ENCODE measurements around the gene IPCEF1. TPM values are rescaled to one million over a fixed set of nuclear protein-coding genes. Genes with fewer than 3 reads are reported as not detected.

IPCEF1 gene
- total and polyA plus RNA-seq, 2 donors (not counting 1 experiment from before 2014, with no cell fraction given), result 0.03 to 0.33 TPM

GRCh38 chr6:154382740-154383139 lies 26.1 kb upstream of the IPCEF1 start:
- DNase-seq (ENCODE audit: low read depth in 2 of 2), result peak in 1 of 2 donors; percentile 81
- Histone ChIP-seq H3K27me3 (ENCODE audit: control insufficient read depth, insufficient read depth, low read length) (no peaks in the 10 kb centered on the region), H3K9me3 (ENCODE audit: control insufficient read depth, insufficient read depth, low read depth, low read length) (no peaks in the 10 kb centered on the region), H3K9ac (ENCODE audit: insufficient read depth, low read length) (no peak overlapping the region), H3K79me2 (ENCODE audit: control insufficient read depth, insufficient read depth, low read length) (no peaks in the 10 kb centered on the region), H3K4me3 (replicated peaks in 1 of 4; ENCODE audit: control extremely low read depth in 1 of 4, insufficient read depth in 1 of 4, low read depth in 3 of 4, low read length in 4 of 4) (no peak overlapping the region), H3K27ac (ENCODE audit: insufficient read depth, low read length) (no peak overlapping the region), H2AFZ (ENCODE audit: low read length) (no peak overlapping the region), H3K36me3 (ENCODE audit: control insufficient read depth, insufficient read depth, low read length) (no peaks in the 10 kb centered on the region), H3K4me1 (ENCODE audit: control insufficient read depth, extremely low read depth, insufficient read depth, low read length) (peaks cover 4% of the 10 kb centered on the region), H4K20me1 (ENCODE audit: control insufficient read depth, extremely low read depth, insufficient read depth, low read length) (no peaks in the 10 kb centered on the region), H3K4me2 (ENCODE audit: extremely low read depth, insufficient read depth, low read length) (no peak overlapping the region)
- no peak for TF ChIP-seq EZH2 (IDR thresholded peaks at IDR 0.05; ENCODE audit: low read length, missing control alignments)
- TF ChIP-seq, protein P1, sequence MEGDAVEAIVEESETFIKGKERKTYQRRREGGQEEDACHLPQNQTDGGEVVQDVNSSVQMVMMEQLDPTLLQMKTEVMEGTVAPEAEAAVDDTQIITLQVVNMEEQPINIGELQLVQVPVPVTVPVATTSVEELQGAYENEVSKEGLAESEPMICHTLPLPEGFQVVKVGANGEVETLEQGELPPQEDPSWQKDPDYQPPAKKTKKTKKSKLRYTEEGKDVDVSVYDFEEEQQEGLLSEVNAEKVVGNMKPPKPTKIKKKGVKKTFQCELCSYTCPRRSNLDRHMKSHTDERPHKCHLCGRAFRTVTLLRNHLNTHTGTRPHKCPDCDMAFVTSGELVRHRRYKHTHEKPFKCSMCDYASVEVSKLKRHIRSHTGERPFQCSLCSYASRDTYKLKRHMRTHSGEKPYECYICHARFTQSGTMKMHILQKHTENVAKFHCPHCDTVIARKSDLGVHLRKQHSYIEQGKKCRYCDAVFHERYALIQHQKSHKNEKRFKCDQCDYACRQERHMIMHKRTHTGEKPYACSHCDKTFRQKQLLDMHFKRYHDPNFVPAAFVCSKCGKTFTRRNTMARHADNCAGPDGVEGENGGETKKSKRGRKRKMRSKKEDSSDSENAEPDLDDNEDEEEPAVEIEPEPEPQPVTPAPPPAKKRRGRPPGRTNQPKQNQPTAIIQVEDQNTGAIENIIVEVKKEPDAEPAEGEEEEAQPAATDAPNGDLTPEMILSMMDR (conservative IDR thresholded peaks at IDR 0.05 in 1 of 2, IDR thresholded peaks at IDR 0.05 in 1 of 2; ENCODE audit: low read depth in 1 of 2, low read length in 2 of 2), result no peak

DNA sequence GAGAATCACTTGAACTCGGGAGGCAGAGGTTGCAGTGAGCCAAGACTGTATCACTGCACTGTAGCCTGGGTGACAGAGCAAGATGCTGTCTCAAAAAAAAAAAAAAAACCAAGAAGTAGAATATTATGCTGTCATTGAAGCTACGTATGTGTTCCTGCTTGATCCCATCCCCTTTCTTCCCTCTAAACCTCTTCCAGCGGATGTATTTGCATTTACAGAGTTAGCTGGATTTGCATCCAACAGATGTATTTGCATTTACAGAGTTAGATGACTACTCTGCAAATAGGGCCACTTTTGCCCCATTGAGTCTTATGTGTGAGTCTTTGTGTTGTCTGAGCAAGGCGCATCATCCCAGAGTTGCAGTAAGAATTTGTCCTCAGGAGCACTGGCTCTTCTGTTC lies 24.9 kb upstream of the IPCEF1 start:
- no peak overlapping the region for H3K4me2 ChIP-seq (ENCODE audit: extremely low read depth, insufficient read depth, low read length)
- no peaks in the 10 kb centered on the region for H3K79me2 ChIP-seq (ENCODE audit: control insufficient read depth, insufficient read depth, low read length)
- H3K36me3 ChIP-seq (ENCODE audit: control insufficient read depth, insufficient read depth, low read length), result no peaks in the 10 kb centered on the region
- no peak overlapping the region for H3K27ac ChIP-seq (ENCODE audit: insufficient read depth, low read length)
- no peaks in the 10 kb centered on the region for H3K4me1 ChIP-seq (ENCODE audit: control insufficient read depth, extremely low read depth, insufficient read depth, low read length)
- H3K9me3 ChIP-seq (ENCODE audit: control insufficient read depth, insufficient read depth, low read depth, low read length), result no peaks in the 10 kb centered on the region
- H3K9ac ChIP-seq (ENCODE audit: insufficient read depth, low read length), result no peak overlapping the region
- H3K4me3 ChIP-seq (replicated peaks in 1 of 4; ENCODE audit: control extremely low read depth in 1 of 4, insufficient read depth in 1 of 4, low read depth in 3 of 4, low read length in 4 of 4), result no peak overlapping the region
- no peak overlapping the region for H2AFZ ChIP-seq (ENCODE audit: low read length)
- DNase-seq (ENCODE audit: low read depth in 2 of 2), result no peak
- no peaks in the 10 kb centered on the region for H3K27me3 ChIP-seq (ENCODE audit: control insufficient read depth, insufficient read depth, low read length)
- TF ChIP-seq, protein P1 (conservative IDR thresholded peaks at IDR 0.05 in 1 of 2, IDR thresholded peaks at IDR 0.05 in 1 of 2; ENCODE audit: low read depth in 1 of 2, low read length in 2 of 2), result no peak
- no peaks in the 10 kb centered on the region for H4K20me1 ChIP-seq (ENCODE audit: control insufficient read depth, extremely low read depth, insufficient read depth, low read length)

- no peak overlapping the region for H3K4me2 ChIP-seq (ENCODE audit: extremely low read depth, insufficient read depth, low read length)
- no peaks in the 10 kb centered on the region for H4K20me1 ChIP-seq (ENCODE audit: control insufficient read depth, extremely low read depth, insufficient read depth, low read length)
- H3K79me2 ChIP-seq (ENCODE audit: control insufficient read depth, insufficient read depth, low read length), result no peaks in the 10 kb centered on the region
- no peaks in the 10 kb centered on the region for H3K4me1 ChIP-seq (ENCODE audit: control insufficient read depth, extremely low read depth, insufficient read depth, low read length)
- H3K9ac ChIP-seq (ENCODE audit: insufficient read depth, low read length), result no peak overlapping the region
- no peaks in the 10 kb centered on the region for H3K27me3 ChIP-seq (ENCODE audit: control insufficient read depth, insufficient read depth, low read length)
- no peaks in the 10 kb centered on the region for H3K36me3 ChIP-seq (ENCODE audit: control insufficient read depth, insufficient read depth, low read length)
- H3K4me3 ChIP-seq (replicated peaks in 1 of 4; ENCODE audit: control extremely low read depth in 1 of 4, insufficient read depth in 1 of 4, low read depth in 3 of 4, low read length in 4 of 4), result no peak overlapping the region
- H3K27ac ChIP-seq (ENCODE audit: insufficient read depth, low read length), result no peak overlapping the region
- no peak overlapping the region for H2AFZ ChIP-seq (ENCODE audit: low read length)
- no peak for TF ChIP-seq EZH2 (IDR thresholded peaks at IDR 0.05; ENCODE audit: low read length, missing control alignments)
- TF ChIP-seq, protein P1 (conservative IDR thresholded peaks at IDR 0.05 in 1 of 2, IDR thresholded peaks at IDR 0.05 in 1 of 2; ENCODE audit: low read depth in 1 of 2, low read length in 2 of 2), result no peak
- no peaks in the 10 kb centered on the region for H3K9me3 ChIP-seq (ENCODE audit: control insufficient read depth, insufficient read depth, low read depth, low read length)
- no peak for DNase-seq (ENCODE audit: low read depth in 2 of 2)
These were observed 24.1 kb upstream of the IPCEF1 start for GRCh38 chr6:154380741-154381140.

Measured in fibroblast of lung (primary cell).